Colonic mucosa (tissue), 4 donors: Measurements from ENCODE around the gene DCXR. TPM values are rescaled to one million over a fixed set of nuclear protein-coding genes. Genes with fewer than 3 reads are reported as not detected.

Experiments
- DNase-seq: peaks from one replicate; pipeline ENCODE4 v3.0.0-alpha.2; 2020
- H3K27ac ChIP-seq: fragments of 200-600 bp; one replicate; pipeline ENCODE4 v1.8.0; 2021
- H3K27me3 ChIP-seq: fragments of 200-600 bp; one replicate; pipeline ENCODE4 v1.8.0; 2021
- H3K36me3 ChIP-seq: fragments of 200-600 bp; one replicate; pipeline ENCODE4 v1.8.0; 2021
- H3K4me1 ChIP-seq: fragments of 200-600 bp; one replicate; pipeline ENCODE4 v1.8.0; 2021; ENCODE audit warnings: mild to moderate bottlenecking
- H3K4me3 ChIP-seq: fragments of 200-600 bp; one replicate; pipeline ENCODE4 v1.8.0; 2021
- H3K9ac ChIP-seq, 2 donors: one replicate each; pipeline ENCODE4 v1.7.0; 2013; ENCODE audit warnings: control low read depth in 2 of 2, low read depth in 2 of 2, low read length in 2 of 2
- H3K9me3 ChIP-seq: fragments of 200-600 bp; one replicate; pipeline ENCODE4 v1.8.0; 2021
- CTCF ChIP-seq: fragments of 200-600 bp; IDR thresholded peaks from one replicate; pipeline ENCODE4 v1.8.0; 2022; ENCODE audit warnings: antibody characterized with exemption, mild to moderate bottlenecking
- intact Hi-C: fragments of 100-400 bp; cut with DNase I; formaldehyde crosslinking; loops from one replicate; pipeline ENCODE4 v1.14.1; 2022
- total RNA-seq, 2 donors: library from RNA; stranded (reverse); fragmentation: NEBNext Ultra II Directional in 1 of 2; extraction: Animal tissue kit (Norgen Biotek cat#: 25700) in 1 of 2; gene quantifications; one replicate each; pipeline ENCODE4 v1.2.1, GENCODE V29; 2021
- donor health status: healthy.
- donor health status: DM: no; HTN: no; CAD: no.
- donor health status: DM: no; HTN: no; CAD: no.

Gene DCXR
- total RNA-seq, 2 donors from 2014 or later: 115 to 183 TPM

- no peak for TF ChIP-seq CTCF
- DNase-seq: no peak
- Histone ChIP-seq H3K4me1 (no peaks in the 10 kb centered on the region), H3K9ac (no peak overlapping the region), H3K36me3 (peaks cover 60% of the 10 kb centered on the region), H3K27me3 (no peaks in the 10 kb centered on the region), H3K9me3 (no peaks in the 10 kb centered on the region), H3K27ac (no peak overlapping the region), H3K4me3 (no peak overlapping the region)
- intact Hi-C loops: no loop called here
These were observed 46.2 kb upstream of the DCXR start for GRCh38 chr17:82083533-82084359.

DNA sequence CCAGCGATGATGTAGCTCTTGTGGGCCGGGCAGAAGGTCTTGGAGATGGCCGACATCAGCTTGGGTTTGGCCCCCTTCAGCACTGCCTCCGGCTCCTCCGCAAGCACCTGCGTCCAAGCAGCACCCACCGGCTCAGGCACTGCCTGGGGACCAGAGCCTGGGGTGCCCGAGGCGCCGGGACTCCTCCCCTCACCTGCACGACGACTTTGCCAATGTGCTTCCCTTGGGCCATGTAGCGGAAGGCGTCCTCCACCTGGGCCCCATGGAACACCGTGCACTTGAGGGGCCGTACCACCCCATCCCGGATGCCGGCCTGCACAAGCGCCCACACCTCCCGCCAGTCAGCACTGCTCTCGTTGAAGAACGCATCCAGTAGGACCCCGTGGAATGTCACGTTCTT lies 45.5 kb upstream of the DCXR start:
- Histone ChIP-seq H3K9ac (no peak overlapping the region), H3K27me3 (no peaks in the 10 kb centered on the region), H3K4me1 (no peaks in the 10 kb centered on the region), H3K4me3 (no peak overlapping the region), H3K9me3 (no peaks in the 10 kb centered on the region), H3K36me3 (peaks cover 53% of the 10 kb centered on the region), H3K27ac (no peak overlapping the region)
- no peak for DNase-seq
- no peak for TF ChIP-seq CTCF
- intact Hi-C loops: no loop called here

- Histone ChIP-seq H3K4me1 (no peaks in the 10 kb centered on the region), H3K36me3 (peaks cover 47% of the 10 kb centered on the region), H3K27ac (no peak overlapping the region), H3K27me3 (no peaks in the 10 kb centered on the region), H3K4me3 (no peak overlapping the region), H3K9ac (no peak overlapping the region), H3K9me3 (no peaks in the 10 kb centered on the region)
- no peak for DNase-seq
- no peak for TF ChIP-seq CTCF
- intact Hi-C loops: no loop called here
These were observed 45.0 kb upstream of the DCXR start for GRCh38 chr17:82082456-82082855.

DNA sequence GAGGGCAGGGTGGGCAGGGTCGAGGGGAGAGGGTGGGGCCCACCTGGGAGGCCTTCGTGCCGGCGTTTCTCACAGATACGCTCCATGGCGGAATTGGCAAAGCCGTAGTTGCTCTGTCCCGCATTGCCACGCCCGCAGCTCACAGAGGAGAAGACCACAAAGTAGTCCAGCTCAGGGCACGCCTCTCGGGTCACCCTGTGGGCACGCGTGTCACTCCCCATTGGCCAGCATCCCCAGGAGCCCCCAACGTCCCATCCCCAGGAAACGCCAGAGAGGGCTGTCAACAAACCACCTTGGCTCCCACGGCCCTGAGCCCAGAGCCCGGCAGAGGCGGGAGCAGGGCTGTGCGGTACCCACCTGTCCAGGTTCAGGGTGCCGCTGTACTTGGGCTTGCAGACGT lies 44.5 kb upstream of the DCXR start:
- H3K4me1 ChIP-seq: no peaks in the 10 kb centered on the region
- TF ChIP-seq CTCF: no peak
- no peaks in the 10 kb centered on the region for H3K27me3 ChIP-seq
- H3K9me3 ChIP-seq: no peaks in the 10 kb centered on the region
- DNase-seq: no peak
- no peak overlapping the region for H3K4me3 ChIP-seq
- intact Hi-C loops: no loop called here
- no peak overlapping the region for H3K27ac ChIP-seq
- H3K9ac ChIP-seq: no peak overlapping the region
- H3K36me3 ChIP-seq: peaks cover 43% of the 10 kb centered on the region

DNA sequence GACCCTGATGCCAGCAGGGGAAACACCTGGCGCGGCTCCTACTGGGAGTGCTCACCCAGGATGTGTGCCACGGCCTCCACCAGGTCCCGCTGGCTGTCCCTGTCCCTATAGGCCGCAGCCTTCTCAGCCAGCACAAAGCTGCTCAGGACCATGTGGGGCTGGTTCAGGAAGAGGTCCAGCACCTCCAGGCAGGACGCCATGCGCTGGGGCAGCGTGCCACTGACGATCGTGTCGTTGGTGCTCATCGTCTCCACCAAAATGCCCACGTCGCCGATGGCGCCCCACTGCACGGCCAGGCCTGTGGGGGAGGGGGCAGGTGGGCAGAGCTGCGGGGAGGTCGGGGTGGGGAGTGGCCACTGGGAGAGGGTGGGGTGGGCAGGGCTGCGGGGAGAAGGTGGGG lies 44.0 kb upstream of the DCXR start:
- no peak overlapping the region for H3K27ac ChIP-seq
- no peaks in the 10 kb centered on the region for H3K4me1 ChIP-seq
- H3K9ac ChIP-seq: no peak overlapping the region
- no peaks in the 10 kb centered on the region for H3K27me3 ChIP-seq
- no peak overlapping the region for H3K4me3 ChIP-seq
- peaks cover 38% of the 10 kb centered on the region for H3K36me3 ChIP-seq
- no peak for DNase-seq
- intact Hi-C loops: no loop called here
- no peaks in the 10 kb centered on the region for H3K9me3 ChIP-seq
- TF ChIP-seq CTCF: no peak
